Spleen (tissue), 13 donors: ENCODE results near the gene ETFBKMT. TPM values are rescaled to one million over a fixed set of nuclear protein-coding genes. Genes with fewer than 3 reads are reported as not detected.

Source experiments
- DNase-seq: peaks from one replicate; pipeline ENCODE4 v3.0.0-alpha.2; 2020
- H3K27ac ChIP-seq, 8 donors: fragments of 200-600 bp; sonication (generic) in 7 of 8; 1 replicate in 4 of 8; 2 replicates in 4 of 8; pipeline versions ENCODE4 v1.5.0 to v1.8.0; 2016 to 2021; ENCODE audit warnings: inconsistent platforms in 4 of 8, mild to moderate bottlenecking in 4 of 8, moderate library complexity in 1 of 8
- H3K27me3 ChIP-seq, 7 donors: fragments of 200-600 bp; sonication (generic) in 6 of 7; replicated peaks in 1 of 7; 1 replicate in 4 of 7; 2 replicates in 3 of 7; pipeline versions ENCODE4 v1.5.0 to v1.8.0; 2016 to 2021; ENCODE audit warnings: inconsistent platforms in 3 of 7, mild to moderate bottlenecking in 1 of 7
- H3K36me3 ChIP-seq, 6 donors: fragments of 200-600 bp; sonication (generic) in 5 of 6; 1 replicate in 4 of 6; 2 replicates in 2 of 6; pipeline versions ENCODE4 v1.5.0 to v1.8.0; 2016 to 2021; ENCODE audit warnings: inconsistent platforms in 2 of 6
- H3K4me1 ChIP-seq, 6 donors: fragments of 200-600 bp; sonication (generic) in 5 of 6; 1 replicate in 3 of 6; 2 replicates in 3 of 6; pipeline versions ENCODE4 v1.5.0 to v1.8.0; 2016 to 2021; ENCODE audit warnings: inconsistent platforms in 3 of 6
- H3K4me3 ChIP-seq, 8 donors: fragments of 200-600 bp; sonication (generic) in 7 of 8; 1 replicate in 4 of 8; 2 replicates in 4 of 8; pipeline versions ENCODE4 v1.5.0 to v1.8.0; 2016 to 2021; ENCODE audit warnings: inconsistent platforms in 4 of 8, mild to moderate bottlenecking in 4 of 8, moderate library complexity in 2 of 8
- H3K9me3 ChIP-seq, 8 donors: fragments of 200-600 bp; sonication (generic) in 7 of 8; 1 replicate in 4 of 8; 2 replicates in 4 of 8; pipeline versions ENCODE4 v1.5.0 to v1.8.0; 2016 to 2021; ENCODE audit warnings: inconsistent platforms in 4 of 8
- CTCF ChIP-seq, 11 experiments: fragments of 200-600 bp in 7 of 11; fragments of 450-650 bp in 4 of 11; sonication (generic) in 4 of 11; IDR thresholded peaks in 8 of 11; conservative IDR thresholded peaks in 3 of 11; 1 replicate in 7 of 11; 2 replicates in 4 of 11; pipeline versions ENCODE4 v1.4.0 to v1.8.0; 2016 to 2021; ENCODE audit warnings: antibody characterized with exemption in 11 of 11, inconsistent platforms in 4 of 11, mild to moderate bottlenecking in 1 of 11
- POLR2A ChIP-seq, 3 donors: fragments of 450-650 bp; IDR thresholded peaks; one replicate each; pipeline ENCODE4 v1.5.1; 2017; ENCODE audit warnings: antibody characterized with exemption in 3 of 3, mild to moderate bottlenecking in 1 of 3
- POLR2AphosphoS5 ChIP-seq, 3 donors: sonication (generic); formaldehyde crosslinking; IDR thresholded peaks; one replicate each; pipeline ENCODE4 v1.5.1; 2017; ENCODE audit warnings: antibody characterized with exemption in 3 of 3
- WGBS, 5 donors: extraction: QIAGEN DNeasy Blood & Tissue Kit in 3 of 5; methylation state at CpG; one replicate each; pipeline versions ENCODE4 v1.1.5 to v1.1.7; 2013 to 2018; 5-methylcytosine and 5-hydroxymethylcytosine counted together
- intact Hi-C: fragments of 100-400 bp; cut with DNase I; formaldehyde crosslinking; loops from one replicate; pipeline ENCODE4 v1.15.0; 2023; ENCODE audit warnings: low total_unique reads
- long read RNA-seq, 2 donors: transcript quantifications; one replicate each; lab custom pipeline, GENCODE V29; 2026
- polyA plus RNA-seq, 3 donors: library from polyadenylated mRNA; stranded (reverse); fragments of 200-250 nt; gene quantifications; one replicate each; pipeline ENCODE4 v1.2.1, GENCODE V29; 2013
- total RNA-seq, 7 donors: library from RNA; depleted of rRNA in 3 of 7; stranded (reverse); fragments of >200 nt in 3 of 7; fragmentation: NEBNext Ultra II Directional in 4 of 7; extraction: Animal tissue kit (Norgen Biotek cat#: 25700) in 4 of 7; gene quantifications; one replicate each; pipeline versions ENCODE4 v1.1.0 to v1.2.1, GENCODE V29; 2016 to 2021
- donor health status: healthy with polysubstance abuse.
- donor health status: DM: no; HTN: no; CAD: no; lungs with moderate emphysema.
- donor health status: DM: no; HTN: no; CAD: no.
- donor health status: Bipolar disorder and iron deficiency.
- donor health status: healthy.
- donor health status: DM: no; HTN: no; CAD: no.
- donor health status: DM: yes; HTN: yes; CAD: no.

ETFBKMT gene
- total RNA-seq, result 1 to 10 TPM; 2.9 to 5.6 (median 3.8) TPM
- 1 to 10 TPM; 1.0 to 2.3 (median 1.3) TPM for polyA plus RNA-seq
- long read RNA-seq, donor 1, partial matches to known transcripts, result 6 of 7 reads
- long read RNA-seq, donor 1, other reads (novel, unspliced or antisense), result 0 of 7 reads
- long read RNA-seq, donor 2, full-length matches to known transcripts, result 2 of 2 reads
- long read RNA-seq, donor 2, partial matches to known transcripts, result 0 of 2 reads
- long read RNA-seq, donor 2, other reads (novel, unspliced or antisense), result 0 of 2 reads

GRCh38 chr12:31659087-31659942 is at the start of gene ETFBKMT:
Gene ETFBKMT, plus strand, starts transcription at chr12:31659688. Its CDS starts 2,266 bp downstream, at chr12:31661954.
- peak within 1 kb of the TSS; percentile 91 to 99 (median 96) for H3K27ac ChIP-seq
- no peaks in the 10 kb centered on the region for H3K9me3 ChIP-seq
- peak within 1 kb of the TSS; percentile 33 to 83 (median 54) for H3K4me3 ChIP-seq
- H3K36me3 ChIP-seq, result peaks cover 0 to 8% (median 0%) of the 10 kb centered on the region in 6 donors
- WGBS, 5 donors, result 3 to 7% (median 6%) methylated on average over 47 of the region's 47 CpGs
- TF ChIP-seq POLR2AphosphoS5 (IDR thresholded peaks at IDR 0.05), result peak; percentile 86 to 92 (median 91)
- peak in 9 of 11 experiments; percentile 41 to 78 (median 67) for TF ChIP-seq CTCF (IDR thresholded peaks at IDR 0.05 in 8 of 11, conservative IDR thresholded peaks at IDR 0.05 in 3 of 11)
- peak in 1 of 3 donors; percentile 77 for TF ChIP-seq POLR2A (IDR thresholded peaks at IDR 0.05)
- no peaks in the 10 kb centered on the region for H3K27me3 ChIP-seq
- intact Hi-C loops, result loop anchor here (10.0 kb wide), 2 partner anchors 655 to 1015 kb away; partner anchors contain the start of gene DNM1L
- peaks cover 0 to 31% (median 12%) of the 10 kb centered on the region in 6 donors for H3K4me1 ChIP-seq
- DNase-seq, result peak; percentile 97

- no peaks in the 10 kb centered on the region for H3K27me3 ChIP-seq
- intact Hi-C loops, result no loop called here
- TF ChIP-seq POLR2AphosphoS5 (IDR thresholded peaks at IDR 0.05), result no peak
- TF ChIP-seq CTCF (IDR thresholded peaks at IDR 0.05 in 8 of 11, conservative IDR thresholded peaks at IDR 0.05 in 3 of 11), result no peak
- no peak for TF ChIP-seq POLR2A (IDR thresholded peaks at IDR 0.05)
- H3K36me3 ChIP-seq, result no peaks in the 10 kb centered on the region
- peaks cover 11 to 40% (median 23%) of the 10 kb centered on the region in 8 donors for H3K9me3 ChIP-seq
- 86 to 95% (median 88%) methylated on average over 2 of the region's 2 CpGs for WGBS, 5 donors
- no peak overlapping the region for H3K4me3 ChIP-seq
- H3K4me1 ChIP-seq, result no peaks in the 10 kb centered on the region
- DNase-seq, result no peak
- no peak overlapping the region for H3K27ac ChIP-seq
These were observed 46.7 kb upstream of the ETFBKMT start for GRCh38 chr12:31612819-31613218.

GRCh38 chr12:31618228-31619025 is 41.1 kb upstream of the ETFBKMT start:
- no peaks in the 10 kb centered on the region for H3K4me1 ChIP-seq
- no peaks in the 10 kb centered on the region for H3K36me3 ChIP-seq
- no peak overlapping the region for H3K4me3 ChIP-seq
- DNase-seq, result no peak
- no peaks in the 10 kb centered on the region for H3K9me3 ChIP-seq
- intact Hi-C loops, result no loop called here
- H3K27me3 ChIP-seq, result no peaks in the 10 kb centered on the region
- H3K27ac ChIP-seq, result no peak overlapping the region
- WGBS, 5 donors, result 80 to 93% (median 89%) methylated on average over 3 of the region's 3 CpGs
- TF ChIP-seq POLR2A (IDR thresholded peaks at IDR 0.05), result no peak
- no peak for TF ChIP-seq POLR2AphosphoS5 (IDR thresholded peaks at IDR 0.05)
- no peak for TF ChIP-seq CTCF (IDR thresholded peaks at IDR 0.05 in 8 of 11, conservative IDR thresholded peaks at IDR 0.05 in 3 of 11)
